Measurements from ENCODE around the gene CLEC3B. TPM values are rescaled to one million over a fixed set of nuclear protein-coding genes. Genes with fewer than 3 reads are reported as not detected.
A peak's percentile ranks its signal among the peaks of the same experiment; 100 is the strongest.

The CLEC3B gene
- total RNA-seq, 2 experiments from 2014 or later = not detected

GRCh38 chr3:45054196-45054857 lies 28.2 kb downstream of the CLEC3B start:
- ChIA-PET POLR2A (no interaction called here), CTCF (interaction anchor here (1.7 to 6.4 kb wide), 4 partner anchors 11 to 127 kb away, joined by 4 to 66 read pairs (median 12); no protein-coding TSS in a partner anchor)
- Mint-ChIP-seq H3K4me3 (no peak overlapping the region), H3K4me1 (ENCODE audit: low read depth) (peaks cover 14% of the 10 kb centered on the region), H3K36me3 (ENCODE audit: low read depth) (no peaks in the 10 kb centered on the region), H3K27me3 (peaks cover 14% of the 10 kb centered on the region), H3K9me3 (no peaks in the 10 kb centered on the region), H3K27ac (no peak overlapping the region)
- DNase-seq (peak; percentile 13), ATAC-seq (no peak)
- TF ChIP-seq CTCF (IDR thresholded peaks at IDR 0.05) = no peak
- intact Hi-C loops (cut with micrococcal nuclease) = no loop called here

- ATAC-seq = no peak
- DNase-seq = no peak
- Mint-ChIP-seq H3K27ac (no peak overlapping the region), H3K36me3 (ENCODE audit: low read depth) (no peaks in the 10 kb centered on the region), H3K9me3 (no peaks in the 10 kb centered on the region), H3K4me3 (no peak overlapping the region), H3K4me1 (ENCODE audit: low read depth) (peaks cover 14% of the 10 kb centered on the region), H3K27me3 (peaks cover 12% of the 10 kb centered on the region)
- ChIA-PET CTCF (interaction anchor here (1.2 to 6.4 kb wide), 6 partner anchors 10 to 155 kb away, joined by 4 to 66 read pairs (median 8); no protein-coding TSS in a partner anchor), POLR2A (interaction anchor here (0.8 kb wide), 1 partner anchor 141 kb away, joined by 4 read pairs; no protein-coding TSS in a partner anchor)
- intact Hi-C loops (cut with micrococcal nuclease) = no loop called here
- TF ChIP-seq CTCF (IDR thresholded peaks at IDR 0.05) = no peak
Observed at GRCh38 chr3:45055032-45055410, 28.9 kb downstream of the CLEC3B start.

- ChIA-PET CTCF (interaction anchor here (1.2 to 6.4 kb wide), 7 partner anchors 9 to 155 kb away, joined by 4 to 66 read pairs (median 8); no protein-coding TSS in a partner anchor), POLR2A (interaction anchor here (0.8 kb wide), 1 partner anchor 141 kb away, joined by 4 read pairs; no protein-coding TSS in a partner anchor)
- DNase-seq (peak; percentile 42), ATAC-seq (peak; percentile 39)
- no peaks in the 10 kb centered on the region for H3K36me3 Mint-ChIP-seq (ENCODE audit: low read depth)
- intact Hi-C loops (cut with micrococcal nuclease) = no loop called here
- H3K4me1 Mint-ChIP-seq (ENCODE audit: low read depth) = peaks cover 14% of the 10 kb centered on the region
- peaks cover 11% of the 10 kb centered on the region for H3K27me3 Mint-ChIP-seq
- H3K9me3 Mint-ChIP-seq = no peaks in the 10 kb centered on the region
- no peak overlapping the region for H3K27ac Mint-ChIP-seq
- no peak overlapping the region for H3K4me3 Mint-ChIP-seq
- TF ChIP-seq CTCF (IDR thresholded peaks at IDR 0.05) = peak; percentile 34
Observed at GRCh38 chr3:45055411-45056143, 29.5 kb downstream of the CLEC3B start.

GRCh38 chr3:45056608-45057301 lies 30.7 kb downstream of the CLEC3B start:
- no peak for TF ChIP-seq CTCF (IDR thresholded peaks at IDR 0.05)
- Mint-ChIP-seq H3K27ac (no peak overlapping the region), H3K4me3 (no peak overlapping the region), H3K36me3 (ENCODE audit: low read depth) (no peaks in the 10 kb centered on the region), H3K9me3 (no peaks in the 10 kb centered on the region), H3K27me3 (peaks cover 9% of the 10 kb centered on the region), H3K4me1 (ENCODE audit: low read depth) (peaks cover 14% of the 10 kb centered on the region)
- no peak for DNase-seq
- intact Hi-C loops (cut with micrococcal nuclease) = no loop called here
- POLR2A ChIA-PET = no interaction called here
- ATAC-seq = no peak
- CTCF ChIA-PET = interaction anchor here (1.0 to 6.4 kb wide), 7 partner anchors 10 to 174 kb away, joined by 3 to 66 read pairs (median 4); no protein-coding TSS in a partner anchor

Measured in activated CD8-positive, alpha-beta T cell treated with anti-CD3 and anti-CD28 coated beads for 36 hours (primary cell).